ENCODE data around the gene BBC3. TPM values are rescaled to one million over a fixed set of nuclear protein-coding genes. Genes with fewer than 3 reads are reported as not detected.

BBC3 gene
- total RNA-seq, 1 donor from 2014 or later: 2.8 TPM

DNA sequence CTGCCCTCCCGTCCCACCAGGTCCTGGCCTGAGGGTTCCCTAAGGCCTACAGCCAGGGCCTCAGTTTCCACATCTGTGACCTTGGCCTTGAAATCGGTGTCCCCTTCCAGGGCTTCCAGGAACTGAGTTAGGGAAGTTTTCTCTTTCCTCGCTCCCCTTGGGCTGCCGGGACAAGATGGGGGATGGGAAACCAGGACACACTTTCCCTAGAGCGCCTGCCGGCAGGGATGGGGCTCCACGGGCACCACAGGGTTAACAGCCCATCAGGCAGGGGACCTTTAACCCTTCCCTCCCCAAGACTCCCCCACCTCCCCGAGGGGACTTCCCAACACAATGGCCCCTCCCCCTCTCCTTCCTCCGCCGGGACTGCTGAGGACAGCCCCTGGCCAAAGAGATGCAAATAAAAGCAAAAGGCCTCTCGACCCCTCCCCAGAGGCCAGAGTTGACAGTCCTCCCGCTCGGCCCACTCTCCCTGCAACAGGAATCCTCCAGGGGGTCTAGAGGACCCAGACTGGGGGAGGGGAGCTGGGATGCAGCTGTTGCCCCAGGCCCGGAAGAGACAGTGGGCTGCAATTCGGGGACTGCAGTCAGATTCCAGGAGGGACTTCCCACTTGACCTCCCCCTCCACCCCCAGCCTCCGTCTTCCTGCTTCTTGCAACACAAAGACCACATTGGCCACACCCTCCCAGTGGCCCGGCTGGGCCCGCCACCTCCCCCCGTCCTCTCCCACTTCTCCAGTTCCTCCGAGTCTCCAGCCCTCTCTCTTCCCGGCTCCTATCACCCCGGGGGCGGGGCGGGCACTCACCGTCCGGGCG, 3.4 kb downstream of the BBC3 start:
- Histone ChIP-seq H3K4me1 (peaks cover 23% of the 10 kb centered on the region), H3K9me3 (ENCODE audit: low read depth) (no peaks in the 10 kb centered on the region), H3K9ac (no peak overlapping the region), H3K27ac (peak overlapping the region; percentile 36), H3F3A (ENCODE audit: low read depth) (peaks cover 60% of the 10 kb centered on the region), H3K4me2 (peak overlapping the region; percentile 99), H3K4me3 (peak overlapping the region; percentile 100), H3K79me2 (ENCODE audit: low read depth) (peaks cover 57% of the 10 kb centered on the region), H2AFZ (replicated peaks) (no peak overlapping the region), H3K36me3 (no peaks in the 10 kb centered on the region), H3K27me3 (no peaks in the 10 kb centered on the region), H4K20me1 (ENCODE audit: low read depth) (peaks cover 24% of the 10 kb centered on the region)
- Mint-ChIP-seq H3K4me3 (peak overlapping the region; percentile 86), H3K4me1 (peaks cover 23% of the 10 kb centered on the region), H3K36me3 (no peaks in the 10 kb centered on the region), H3K27me3 (ENCODE audit: insufficient read depth, low read depth) (peaks cover 11% of the 10 kb centered on the region), H3K9me3 (no peaks in the 10 kb centered on the region), H3K27ac (peak overlapping the region; percentile 78)
- TF ChIP-seq CTCF (IDR thresholded peaks at IDR 0.05): no peak
- no peak for TF ChIP-seq EZH2 (IDR thresholded peaks at IDR 0.05)
- TF ChIP-seq EZH2phosphoT487 (IDR thresholded peaks at IDR 0.05): no peak
- DNase-seq (ENCODE audit: low spot score): peak; percentile 97

- no peaks in the 10 kb centered on the region for H3K36me3 ChIP-seq
- no peaks in the 10 kb centered on the region for H3K27me3 ChIP-seq
- peaks cover 28% of the 10 kb centered on the region for H3K4me1 Mint-ChIP-seq
- H3K27me3 Mint-ChIP-seq (ENCODE audit: insufficient read depth, low read depth): peaks cover 6% of the 10 kb centered on the region
- DNase-seq (ENCODE audit: low spot score): peak; percentile 66
- peak overlapping the region; percentile 100 for H3K4me3 ChIP-seq
- peaks cover 23% of the 10 kb centered on the region for H3K4me1 ChIP-seq
- TF ChIP-seq CTCF (IDR thresholded peaks at IDR 0.05): no peak
- no peak for TF ChIP-seq EZH2phosphoT487 (IDR thresholded peaks at IDR 0.05)
- TF ChIP-seq EZH2 (IDR thresholded peaks at IDR 0.05): no peak
- peak overlapping the region; percentile 39 for H3K9ac ChIP-seq
- H4K20me1 ChIP-seq (ENCODE audit: low read depth): peaks cover 24% of the 10 kb centered on the region
- no peak overlapping the region for H2AFZ ChIP-seq (replicated peaks)
- H3F3A ChIP-seq (ENCODE audit: low read depth): peaks cover 52% of the 10 kb centered on the region
- peak overlapping the region; percentile 79 for H3K27ac Mint-ChIP-seq
- H3K79me2 ChIP-seq (ENCODE audit: low read depth): peaks cover 57% of the 10 kb centered on the region
- H3K9me3 ChIP-seq (ENCODE audit: low read depth): no peaks in the 10 kb centered on the region
- H3K4me2 ChIP-seq: peak overlapping the region; percentile 99
- H3K4me3 Mint-ChIP-seq: peak overlapping the region; percentile 86
- H3K36me3 Mint-ChIP-seq: no peaks in the 10 kb centered on the region
- H3K27ac ChIP-seq: peak overlapping the region; percentile 77
- H3K9me3 Mint-ChIP-seq: peaks cover 2% of the 10 kb centered on the region
Measured at GRCh38 chr19:47226426-47227351, 4.3 kb downstream of the BBC3 start.

DNA sequence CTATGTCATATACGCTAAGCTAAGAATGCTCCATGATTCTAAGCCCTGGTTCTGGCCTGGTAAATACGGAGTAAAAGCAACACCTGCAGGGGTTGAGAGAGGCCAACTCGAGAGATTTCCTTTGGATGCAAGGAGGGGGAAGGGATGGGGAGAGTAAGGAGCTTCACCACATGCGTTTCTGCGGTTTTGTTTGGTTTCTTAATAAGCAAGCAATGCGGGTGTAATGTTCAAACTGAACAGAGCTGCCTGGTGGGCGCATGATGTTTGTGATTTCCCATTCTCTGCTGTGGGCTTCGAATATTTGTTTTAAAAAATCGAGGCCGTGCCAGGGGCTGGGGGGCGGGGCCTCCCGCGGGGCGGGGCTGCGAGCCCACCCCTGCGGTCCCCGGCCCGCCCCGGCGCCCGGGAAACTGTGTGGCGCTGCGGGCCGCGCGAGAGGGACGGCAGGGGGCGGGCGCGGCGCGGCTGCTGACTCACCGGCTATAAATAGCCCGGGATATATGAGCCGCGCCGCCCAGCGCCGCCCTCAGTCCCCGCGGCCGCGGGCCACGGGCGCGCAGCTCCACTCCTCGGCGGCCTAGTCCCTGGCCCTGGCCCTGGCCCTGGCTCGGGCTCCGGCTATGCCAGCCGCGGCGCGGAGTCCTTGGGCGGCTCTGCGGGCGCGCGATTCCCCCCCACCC, 5.1 kb downstream of the BBC3 start:
- peak; percentile 96 for DNase-seq (ENCODE audit: low spot score)
- no peaks in the 10 kb centered on the region for H3K36me3 Mint-ChIP-seq
- peaks cover 2% of the 10 kb centered on the region for H3K9me3 Mint-ChIP-seq
- Histone ChIP-seq H3K4me3 (peak overlapping the region; percentile 100), H3K4me2 (peak overlapping the region; percentile 99), H2AFZ (replicated peaks) (peak overlapping the region; percentile 61), H3K27me3 (no peaks in the 10 kb centered on the region), H3K36me3 (no peaks in the 10 kb centered on the region), H3K4me1 (peaks cover 19% of the 10 kb centered on the region), H3K9me3 (ENCODE audit: low read depth) (no peaks in the 10 kb centered on the region), H3K79me2 (ENCODE audit: low read depth) (peaks cover 57% of the 10 kb centered on the region), H3F3A (ENCODE audit: low read depth) (peaks cover 48% of the 10 kb centered on the region), H3K27ac (peak overlapping the region; percentile 77), H4K20me1 (ENCODE audit: low read depth) (peaks cover 24% of the 10 kb centered on the region), H3K9ac (peak overlapping the region; percentile 39)
- peak; percentile 40 for TF ChIP-seq CTCF (IDR thresholded peaks at IDR 0.05)
- no peak for TF ChIP-seq EZH2phosphoT487 (IDR thresholded peaks at IDR 0.05)
- H3K4me1 Mint-ChIP-seq: peaks cover 24% of the 10 kb centered on the region
- H3K27me3 Mint-ChIP-seq (ENCODE audit: insufficient read depth, low read depth): peaks cover 3% of the 10 kb centered on the region
- H3K4me3 Mint-ChIP-seq: peak overlapping the region; percentile 80
- H3K27ac Mint-ChIP-seq: peak overlapping the region; percentile 89

All from neural progenitor cell (in vitro differentiated cells).